NCI-H2081 (cell line): ENCODE data around the gene OR14A16.

Experiments
- DNase-seq, 2 experiments: peaks; one replicate each; lab custom pipeline; 2025; lab: John Stamatoyannopoulos, UW

OR14A16 gene

GRCh38 chr1:247824023-247824422, at the start of gene OR14A16:
OR14A16 (minus strand) TSS chr1:247824119; CDS start chr1:247815729, 8,390 bp downstream.
- DNase-seq: peak in 1 of 2 experiments; percentile 19

- DNase-seq: no peak
These were observed 41.5 kb upstream of the OR14A16 start for GRCh38 chr1:247865416-247865815.

GRCh38 chr1:247864644-247865043, 40.7 kb upstream of the OR14A16 start:
- no peak for DNase-seq

- DNase-seq: no peak
These were observed 38.8 kb upstream of the OR14A16 start for GRCh38 chr1:247862756-247863155.

- DNase-seq: no peak
These were observed 34.2 kb upstream of the OR14A16 start for GRCh38 chr1:247857985-247858619.

GRCh38 chr1:247857069-247857984, 33.4 kb upstream of the OR14A16 start, which contains the start of gene TRIM58:
TRIM58 (plus strand) TSS chr1:247857187; CDS start chr1:247857247, 60 bp downstream.
- no peak for DNase-seq

- no peak for DNase-seq
These were observed 32.0 kb upstream of the OR14A16 start for GRCh38 chr1:247855911-247856310.

- no peak for DNase-seq
These were observed 31.1 kb upstream of the OR14A16 start for GRCh38 chr1:247854899-247855545.

GRCh38 chr1:247849616-247850015, 25.7 kb upstream of the OR14A16 start:
- DNase-seq: no peak

GRCh38 chr1:247848346-247848745, 24.4 kb upstream of the OR14A16 start:
- DNase-seq: no peak

- no peak for DNase-seq
These were observed 21.7 kb upstream of the OR14A16 start for GRCh38 chr1:247845693-247846017.

GRCh38 chr1:247845011-247845692, 21.2 kb upstream of the OR14A16 start:
- no peak for DNase-seq

GRCh38 chr1:247843411-247843810, 19.5 kb upstream of the OR14A16 start:
- no peak for DNase-seq

- no peak for DNase-seq
These were observed 17.9 kb upstream of the OR14A16 start, which contains the start of gene OR11L1 for GRCh38 chr1:247841796-247842195. OR11L1 (minus strand) TSS chr1:247841896; CDS start chr1:247841896, 0 bp downstream.

- DNase-seq: no peak
These were observed 16.9 kb upstream of the OR14A16 start for GRCh38 chr1:247840818-247841217.

- no peak for DNase-seq
These were observed 9.7 kb upstream of the OR14A16 start for GRCh38 chr1:247833601-247834000.

- no peak for DNase-seq
These were observed 5.7 kb upstream of the OR14A16 start for GRCh38 chr1:247829656-247830055.

- DNase-seq: no peak
These were observed 1.4 kb upstream of the OR14A16 start for GRCh38 chr1:247825362-247825761.

GRCh38 chr1:247822060-247822459, 1.9 kb downstream of the OR14A16 start:
- no peak for DNase-seq

- no peak for DNase-seq
These were observed 11.3 kb downstream of the OR14A16 start for GRCh38 chr1:247812637-247813036.

GRCh38 chr1:247797518-247797917, 26.4 kb downstream of the OR14A16 start:
- DNase-seq: no peak

GRCh38 chr1:247769603-247770002, 54.3 kb downstream of the OR14A16 start:
- no peak for DNase-seq
